IgD-negative memory B cell (primary cell): Measurements from ENCODE around the gene DENND1A. TPM values are rescaled to one million over a fixed set of nuclear protein-coding genes. Genes with fewer than 3 reads are reported as not detected.
"Not testable (repeated sequence)": the region's sequence is repeated elsewhere in the genome, so short reads cannot be mapped to it uniquely, and the experiment has no call there.

Source experiments
- H3K27ac Mint-ChIP-seq, 3 donors: one replicate each; pipeline ENCODE4 v1.8.0; 2020 to 2022; ENCODE audit warnings: mild to moderate bottlenecking in 3 of 3, mixed read lengths in 3 of 3, moderate library complexity in 1 of 3
- H3K27me3 Mint-ChIP-seq: one replicate; pipeline ENCODE4 v1.8.0; 2021; ENCODE audit warnings: mixed read lengths
- H3K36me3 Mint-ChIP-seq: one replicate; pipeline ENCODE4 v1.8.0; 2020; ENCODE audit warnings: mild to moderate bottlenecking, mixed read lengths
- H3K4me1 Mint-ChIP-seq, 3 donors: one replicate each; pipeline ENCODE4 v1.8.0; 2020 to 2022; ENCODE audit warnings: mixed read lengths in 3 of 3, mild to moderate bottlenecking in 1 of 3
- H3K4me3 Mint-ChIP-seq, 4 donors: one replicate each; pipeline ENCODE4 v1.8.0; 2020 to 2022; ENCODE audit warnings: mild to moderate bottlenecking in 4 of 4, mixed read lengths in 4 of 4, moderate library complexity in 3 of 4
- H3K9me3 Mint-ChIP-seq, 3 donors: one replicate each; pipeline ENCODE4 v1.8.0; 2020 to 2021; ENCODE audit warnings: mixed read lengths in 3 of 3, mild to moderate bottlenecking in 1 of 3
- polyA plus RNA-seq: library from polyadenylated mRNA; unstranded; fragments of 300-500 nt; fragmentation: Illumina TruSeq; gene quantifications from one replicate; pipeline ENCODE4 v1.2.3, GENCODE V29; 2021

The DENND1A gene
- polyA plus RNA-seq, 1 donor from 2014 or later = 6.4 TPM

DNA sequence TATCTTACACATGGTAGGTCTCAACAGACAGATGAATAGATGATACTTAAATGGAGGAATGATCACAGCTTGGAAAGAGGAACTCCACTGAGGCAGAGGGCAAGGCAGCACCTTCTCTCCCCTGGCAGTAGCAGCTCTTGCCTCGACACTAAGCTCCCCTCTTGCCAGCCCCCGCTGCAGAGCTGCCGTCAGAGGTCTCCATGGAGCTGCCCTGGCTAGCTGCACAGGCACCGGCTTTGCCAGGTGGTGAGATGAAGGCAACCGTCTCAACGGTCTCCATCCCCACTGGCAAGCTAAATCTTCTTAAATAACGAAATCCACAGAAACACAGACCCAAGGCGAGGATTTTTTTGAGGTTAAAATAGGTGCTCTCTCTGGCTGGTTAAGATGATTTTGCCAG, 492.7 kb downstream of the DENND1A start:
- H3K27ac Mint-ChIP-seq = no peak overlapping the region
- H3K27me3 Mint-ChIP-seq = no peaks in the 10 kb centered on the region
- H3K36me3 Mint-ChIP-seq = peaks cover 11% of the 10 kb centered on the region
- peaks cover 0 to 3% (median 0%) of the 10 kb centered on the region in 3 donors for H3K4me1 Mint-ChIP-seq
- peaks cover 0 to 2% (median 0%) of the 10 kb centered on the region in 3 donors for H3K9me3 Mint-ChIP-seq
- H3K4me3 Mint-ChIP-seq = no peak overlapping the region

GRCh38 chr9:123435471-123435870, 494.5 kb downstream of the DENND1A start:
- Mint-ChIP-seq H3K27ac (no peak overlapping the region), H3K9me3 (peaks cover 0 to 2% (median 0%) of the 10 kb centered on the region in 3 donors), H3K4me1 (peaks cover 0 to 3% (median 0%) of the 10 kb centered on the region in 3 donors), H3K36me3 (peaks cover 12% of the 10 kb centered on the region), H3K4me3 (no peak overlapping the region), H3K27me3 (no peaks in the 10 kb centered on the region)

GRCh38 chr9:123434619-123435240, 495.2 kb downstream of the DENND1A start:
- H3K4me3 Mint-ChIP-seq = no peak overlapping the region
- no peak overlapping the region for H3K27ac Mint-ChIP-seq
- H3K9me3 Mint-ChIP-seq = peaks cover 0 to 2% (median 0%) of the 10 kb centered on the region in 3 donors
- H3K4me1 Mint-ChIP-seq = peaks cover 0 to 3% (median 0%) of the 10 kb centered on the region in 3 donors
- H3K36me3 Mint-ChIP-seq = peaks cover 15% of the 10 kb centered on the region
- H3K27me3 Mint-ChIP-seq = no peaks in the 10 kb centered on the region

GRCh38 chr9:123432331-123433236, 497.3 kb downstream of the DENND1A start:
- Mint-ChIP-seq H3K27me3 (no peaks in the 10 kb centered on the region), H3K4me1 (peaks cover 0 to 5% (median 3%) of the 10 kb centered on the region in 3 donors), H3K27ac (peak overlapping the region in 1 of 3 donors; percentile 59), H3K36me3 (peaks cover 9% of the 10 kb centered on the region), H3K9me3 (peaks cover 0 to 2% (median 0%) of the 10 kb centered on the region in 3 donors), H3K4me3 (no peak overlapping the region)

- Mint-ChIP-seq H3K4me3 (no peak overlapping the region), H3K36me3 (peaks cover 7% of the 10 kb centered on the region), H3K9me3 (peaks cover 0 to 2% (median 0%) of the 10 kb centered on the region in 3 donors), H3K27ac (no peak overlapping the region), H3K27me3 (no peaks in the 10 kb centered on the region), H3K4me1 (peaks cover 5 to 9% (median 9%) of the 10 kb centered on the region in 3 donors)
These were observed 498.3 kb downstream of the DENND1A start for GRCh38 chr9:123431581-123431980.

- H3K4me3 Mint-ChIP-seq, H3K27me3 Mint-ChIP-seq, H3K27ac Mint-ChIP-seq, H3K36me3 Mint-ChIP-seq, H3K9me3 Mint-ChIP-seq: not testable (repeated sequence)
- H3K4me1 Mint-ChIP-seq = peaks cover 9 to 14% (median 9%) of the 10 kb centered on the region in 3 donors
These were observed 501.5 kb downstream of the DENND1A start for GRCh38 chr9:123428450-123428849.

DNA sequence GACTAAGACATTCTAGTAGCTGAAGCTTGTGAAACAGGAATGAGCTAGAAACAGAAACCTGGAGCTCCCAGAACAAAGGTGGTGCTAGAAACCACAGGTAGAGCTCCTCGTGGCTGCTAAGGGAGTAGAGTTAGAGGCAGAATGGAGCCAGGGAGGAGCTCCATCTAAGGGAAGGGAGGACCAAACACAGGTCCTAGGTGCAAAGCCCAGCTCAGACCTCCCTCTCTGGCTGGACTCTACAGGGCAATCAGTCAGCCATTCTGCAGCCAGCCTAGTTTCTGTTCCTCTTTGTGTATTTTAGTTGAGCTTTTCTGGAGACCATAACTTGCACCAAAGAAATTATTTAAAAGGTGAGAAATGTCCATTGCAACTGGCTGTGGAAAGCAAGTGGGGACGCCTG, 503.5 kb downstream of the DENND1A start:
- Mint-ChIP-seq H3K27ac (no peak overlapping the region), H3K27me3 (no peaks in the 10 kb centered on the region), H3K4me1 (peaks cover 9 to 14% (median 9%) of the 10 kb centered on the region in 3 donors), H3K4me3 (peak overlapping the region in 1 of 4 donors; percentile 82), H3K36me3 (peaks cover 6% of the 10 kb centered on the region), H3K9me3 (no peaks in the 10 kb centered on the region)

- Mint-ChIP-seq H3K36me3 (peaks cover 6% of the 10 kb centered on the region), H3K27me3 (no peaks in the 10 kb centered on the region), H3K4me1 (peaks cover 9 to 14% (median 9%) of the 10 kb centered on the region in 3 donors), H3K9me3 (no peaks in the 10 kb centered on the region), H3K4me3 (no peak overlapping the region), H3K27ac (no peak overlapping the region)
These were observed 504.0 kb downstream of the DENND1A start for GRCh38 chr9:123425836-123426365.

GRCh38 chr9:123425261-123425821, 504.6 kb downstream of the DENND1A start:
- Mint-ChIP-seq H3K9me3 (no peaks in the 10 kb centered on the region), H3K4me3 (no peak overlapping the region), H3K27ac (no peak overlapping the region), H3K36me3 (peaks cover 5% of the 10 kb centered on the region), H3K27me3 (no peaks in the 10 kb centered on the region), H3K4me1 (peaks cover 9 to 14% (median 9%) of the 10 kb centered on the region in 3 donors)

GRCh38 chr9:123424552-123425225, 505.2 kb downstream of the DENND1A start:
- Mint-ChIP-seq H3K4me3 (no peak overlapping the region), H3K27ac (peak overlapping the region in 1 of 3 donors; percentile 67), H3K36me3 (peaks cover 4% of the 10 kb centered on the region), H3K9me3 (no peaks in the 10 kb centered on the region), H3K27me3 (no peaks in the 10 kb centered on the region), H3K4me1 (peaks cover 9 to 14% (median 9%) of the 10 kb centered on the region in 3 donors)

DNA sequence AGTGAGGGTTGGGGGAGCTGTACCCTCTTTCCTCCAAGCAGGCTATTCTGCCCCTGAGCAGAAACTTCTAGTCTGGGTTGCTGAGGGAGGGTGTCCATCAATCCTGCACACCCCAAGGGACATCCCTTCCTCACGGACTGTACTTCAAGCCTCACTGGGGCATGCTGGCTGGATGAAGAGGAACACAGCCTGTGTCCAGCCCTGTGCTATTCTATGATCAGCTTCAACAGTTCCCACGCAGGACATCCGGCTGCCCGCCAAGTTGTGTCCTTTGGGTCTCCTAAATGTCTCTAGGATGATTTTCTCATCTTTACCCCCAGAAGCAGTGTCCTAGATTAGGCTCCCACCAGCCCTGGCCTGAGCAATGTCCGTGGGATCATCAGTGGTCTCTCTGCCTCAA, 505.8 kb downstream of the DENND1A start:
- Mint-ChIP-seq H3K27me3 (no peaks in the 10 kb centered on the region), H3K27ac (peak overlapping the region in 1 of 3 donors; percentile 67), H3K4me1 (peaks cover 9 to 14% (median 9%) of the 10 kb centered on the region in 3 donors), H3K4me3 (no peak overlapping the region), H3K9me3 (no peaks in the 10 kb centered on the region), H3K36me3 (peaks cover 7% of the 10 kb centered on the region)

GRCh38 chr9:123423311-123423640, 506.6 kb downstream of the DENND1A start:
- no peak overlapping the region for H3K27ac Mint-ChIP-seq
- H3K4me1 Mint-ChIP-seq = peaks cover 9% of the 10 kb centered on the region in 3 donors
- peaks cover 7% of the 10 kb centered on the region for H3K36me3 Mint-ChIP-seq
- H3K9me3 Mint-ChIP-seq = no peaks in the 10 kb centered on the region
- no peak overlapping the region for H3K4me3 Mint-ChIP-seq
- no peaks in the 10 kb centered on the region for H3K27me3 Mint-ChIP-seq

- Mint-ChIP-seq H3K27me3 (no peaks in the 10 kb centered on the region), H3K36me3 (peaks cover 8% of the 10 kb centered on the region), H3K4me3 (no peak overlapping the region), H3K4me1 (peaks cover 9% of the 10 kb centered on the region in 3 donors), H3K9me3 (no peaks in the 10 kb centered on the region), H3K27ac (no peak overlapping the region)
These were observed 507.2 kb downstream of the DENND1A start for GRCh38 chr9:123422635-123423310.

DNA sequence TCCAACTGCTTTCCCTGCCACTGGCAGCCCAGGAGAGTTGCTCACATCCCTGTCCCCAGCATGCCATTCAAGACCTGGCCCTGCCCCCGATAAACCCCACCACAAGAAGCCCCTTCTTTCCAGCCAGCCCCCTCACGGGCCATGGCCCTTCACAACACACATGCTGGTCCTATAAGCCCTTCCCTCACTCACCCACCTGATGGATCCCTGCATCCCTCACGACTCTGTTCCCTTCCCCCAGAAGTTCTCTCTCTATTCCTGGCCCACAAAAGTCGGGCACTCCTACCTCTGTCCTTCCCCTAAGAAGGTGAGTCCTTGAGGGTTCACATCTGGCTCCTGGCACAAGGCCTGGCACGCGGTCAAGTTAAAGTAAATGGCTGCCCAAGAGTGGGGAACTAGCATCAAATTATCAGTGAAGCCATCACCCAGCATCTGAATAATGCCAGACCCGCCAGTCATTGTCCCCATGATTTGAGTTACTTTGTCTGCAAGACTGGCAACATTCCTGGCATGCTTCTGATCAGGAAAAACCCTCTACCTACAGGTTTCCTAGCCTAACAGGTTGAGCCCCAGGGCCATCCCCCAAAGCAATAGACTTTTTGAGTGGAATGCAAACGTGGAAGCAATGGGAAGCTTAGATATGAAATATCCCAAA, 508.0 kb downstream of the DENND1A start:
- Mint-ChIP-seq H3K4me1 (peaks cover 7 to 9% (median 7%) of the 10 kb centered on the region in 3 donors), H3K27ac (peak overlapping the region in 1 of 3 donors; percentile 39), H3K9me3 (no peaks in the 10 kb centered on the region), H3K4me3 (no peak overlapping the region), H3K27me3 (no peaks in the 10 kb centered on the region), H3K36me3 (peaks cover 11% of the 10 kb centered on the region)
